Stimulated activated CD8-positive, alpha-beta memory T cell treated with anti-CD3 and anti-CD28 coated beads, Interleukin-15, amount 100 ng/mL, for 48 hours (primary cell): Measurements from ENCODE around the gene SHE.
"Not testable (repeated sequence)": the region's sequence is repeated elsewhere in the genome, so short reads cannot be mapped to it uniquely, and the experiment has no call there.

Experiments
- DNase-seq, 2 donors: peaks; one replicate each; pipeline ENCODE4 v3.0.0-alpha.2; 2020; ENCODE audit warnings: low read depth in 2 of 2

The SHE gene

GRCh38 chr1:154514066-154514553, 11.9 kb upstream of the SHE start:
- DNase-seq: no peak

- no peak for DNase-seq
These were observed 10.5 kb upstream of the SHE start for GRCh38 chr1:154512760-154513159.

- no peak for DNase-seq
These were observed 1.7 kb upstream of the SHE start for GRCh38 chr1:154503898-154504297.

- no peak for DNase-seq
These were observed 518 bp upstream of the SHE start for GRCh38 chr1:154502744-154503115.

- DNase-seq: no peak
These were observed 668 bp downstream of the SHE start for GRCh38 chr1:154501423-154502065.

- no peak for DNase-seq
These were observed 1.7 kb downstream of the SHE start for GRCh38 chr1:154500533-154500932.

GRCh38 chr1:154499446-154499845, 2.8 kb downstream of the SHE start:
- DNase-seq: no peak

GRCh38 chr1:154497026-154497806, 5.0 kb downstream of the SHE start:
- DNase-seq: no peak

- no peak for DNase-seq
These were observed 5.8 kb downstream of the SHE start for GRCh38 chr1:154496383-154496782.

- DNase-seq: no peak
These were observed 6.5 kb downstream of the SHE start for GRCh38 chr1:154495496-154496273.

GRCh38 chr1:154493276-154493675, 8.9 kb downstream of the SHE start:
- DNase-seq: no peak

- no peak for DNase-seq
These were observed 10.1 kb downstream of the SHE start for GRCh38 chr1:154492115-154492514.

- no peak for DNase-seq
These were observed 11.9 kb downstream of the SHE start for GRCh38 chr1:154490317-154490716.

GRCh38 chr1:154489695-154490274, 12.4 kb downstream of the SHE start:
- no peak for DNase-seq

- no peak for DNase-seq
These were observed 13.3 kb downstream of the SHE start for GRCh38 chr1:154488922-154489321.

- not testable (repeated sequence) for DNase-seq
These were observed 15.5 kb downstream of the SHE start for GRCh38 chr1:154486756-154487155.

GRCh38 chr1:154485910-154486496, 16.2 kb downstream of the SHE start:
- DNase-seq: no peak

- no peak for DNase-seq
These were observed 17.1 kb downstream of the SHE start for GRCh38 chr1:154485106-154485505.

- DNase-seq: no peak
These were observed 18.0 kb downstream of the SHE start for GRCh38 chr1:154483941-154484803.

GRCh38 chr1:154481053-154481452, 21.2 kb downstream of the SHE start:
- DNase-seq: no peak
